ENCODE results near the gene LYPLA2.
"Not testable (repeated sequence)": the region's sequence is repeated elsewhere in the genome, so short reads cannot be mapped to it uniquely, and the experiment has no call there.

Gene LYPLA2

DNA sequence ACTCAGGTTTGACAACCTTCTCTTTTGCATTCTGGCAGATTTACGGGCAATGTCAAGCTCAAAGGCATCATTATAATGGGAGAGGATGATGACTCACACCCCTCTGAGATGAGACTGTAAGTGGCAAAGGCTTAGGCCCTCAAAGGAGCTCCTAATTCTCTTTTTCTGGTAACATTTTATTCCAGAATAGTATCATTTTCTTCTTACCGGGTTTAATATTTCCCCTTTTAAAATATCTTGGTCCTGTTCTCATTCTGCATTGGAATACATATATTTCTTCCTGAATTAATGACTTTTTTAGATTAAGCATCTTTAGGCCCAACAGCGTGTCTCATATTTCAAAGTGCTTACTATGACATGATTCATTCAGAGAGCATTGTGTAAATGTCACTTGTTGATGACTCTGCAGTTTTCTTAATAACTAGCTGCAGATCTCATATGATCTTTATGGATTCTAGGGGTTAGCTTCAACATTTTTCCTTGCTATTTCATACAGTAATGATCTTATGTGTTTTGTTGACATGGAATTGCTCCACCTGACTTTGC, 11.0 kb upstream of the LYPLA2 start:
- TF ChIP-seq, protein P1, sequence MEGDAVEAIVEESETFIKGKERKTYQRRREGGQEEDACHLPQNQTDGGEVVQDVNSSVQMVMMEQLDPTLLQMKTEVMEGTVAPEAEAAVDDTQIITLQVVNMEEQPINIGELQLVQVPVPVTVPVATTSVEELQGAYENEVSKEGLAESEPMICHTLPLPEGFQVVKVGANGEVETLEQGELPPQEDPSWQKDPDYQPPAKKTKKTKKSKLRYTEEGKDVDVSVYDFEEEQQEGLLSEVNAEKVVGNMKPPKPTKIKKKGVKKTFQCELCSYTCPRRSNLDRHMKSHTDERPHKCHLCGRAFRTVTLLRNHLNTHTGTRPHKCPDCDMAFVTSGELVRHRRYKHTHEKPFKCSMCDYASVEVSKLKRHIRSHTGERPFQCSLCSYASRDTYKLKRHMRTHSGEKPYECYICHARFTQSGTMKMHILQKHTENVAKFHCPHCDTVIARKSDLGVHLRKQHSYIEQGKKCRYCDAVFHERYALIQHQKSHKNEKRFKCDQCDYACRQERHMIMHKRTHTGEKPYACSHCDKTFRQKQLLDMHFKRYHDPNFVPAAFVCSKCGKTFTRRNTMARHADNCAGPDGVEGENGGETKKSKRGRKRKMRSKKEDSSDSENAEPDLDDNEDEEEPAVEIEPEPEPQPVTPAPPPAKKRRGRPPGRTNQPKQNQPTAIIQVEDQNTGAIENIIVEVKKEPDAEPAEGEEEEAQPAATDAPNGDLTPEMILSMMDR (conservative IDR thresholded peaks at IDR 0.05; ENCODE audit: low read length) = no peak
- DNase-seq (ENCODE audit: low read depth) = peak; percentile 50
- H3K4me3 ChIP-seq (ENCODE audit: low read length) = peak overlapping the region; percentile 94; the same call in 1 of the 2 replicates

DNA sequence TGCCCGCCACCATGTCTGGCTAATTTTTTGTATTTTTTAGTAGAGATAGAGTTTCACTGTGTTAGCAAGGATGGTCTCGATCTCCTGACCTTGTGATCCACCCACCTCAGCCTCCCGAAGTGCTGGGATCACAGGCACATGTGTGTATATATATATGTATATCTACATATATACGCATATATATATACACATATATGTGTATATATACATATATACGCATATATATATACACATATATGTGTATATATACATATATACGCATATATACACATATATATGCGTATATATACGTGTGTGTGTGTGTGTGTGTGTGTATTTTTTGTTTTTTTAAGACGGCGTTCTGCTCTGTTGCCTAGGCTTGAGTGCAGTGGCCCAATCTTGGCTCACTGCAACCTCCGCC, 7.8 kb upstream of the LYPLA2 start:
- not testable (repeated sequence) for H3K4me3 ChIP-seq (ENCODE audit: low read length); DNase-seq (ENCODE audit: low read depth)

DNA sequence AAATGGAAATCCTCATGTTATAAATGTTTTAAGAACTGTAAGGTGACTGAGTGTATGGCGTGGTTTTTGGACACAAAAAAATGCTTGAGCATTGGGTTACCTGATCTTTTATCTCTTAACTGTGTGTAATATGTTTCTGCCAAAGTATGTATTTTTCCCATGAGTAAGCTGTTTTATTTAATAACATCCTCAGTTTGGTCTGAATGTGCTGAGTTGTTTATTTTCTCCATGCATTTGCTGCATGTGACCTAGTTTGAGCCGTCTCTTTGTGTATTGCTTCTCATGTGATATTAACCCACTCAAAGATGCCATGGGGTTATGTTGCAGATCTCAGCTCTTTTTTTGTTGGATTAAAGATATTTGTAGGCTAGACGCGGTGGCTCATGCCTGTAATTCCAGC, 6.1 kb upstream of the LYPLA2 start:
- no peak overlapping the region for H3K4me3 ChIP-seq (ENCODE audit: low read length)
- DNase-seq (ENCODE audit: low read depth) = no peak
- TF ChIP-seq, protein P1 (conservative IDR thresholded peaks at IDR 0.05; ENCODE audit: low read length) = no peak

- TF ChIP-seq, protein P1 (conservative IDR thresholded peaks at IDR 0.05; ENCODE audit: low read length) = no peak
- H3K4me3 ChIP-seq (ENCODE audit: low read length) = no peak overlapping the region
- DNase-seq (ENCODE audit: low read depth) = no peak
These were observed 3.2 kb upstream of the LYPLA2 start for GRCh38 chr1:23787701-23788100.

- TF ChIP-seq, protein P1 (conservative IDR thresholded peaks at IDR 0.05; ENCODE audit: low read length) = no peak
- no peak overlapping the region for H3K4me3 ChIP-seq (ENCODE audit: low read length)
- no peak for DNase-seq (ENCODE audit: low read depth)
These were observed 2.2 kb upstream of the LYPLA2 start for GRCh38 chr1:23788695-23789094.

DNA sequence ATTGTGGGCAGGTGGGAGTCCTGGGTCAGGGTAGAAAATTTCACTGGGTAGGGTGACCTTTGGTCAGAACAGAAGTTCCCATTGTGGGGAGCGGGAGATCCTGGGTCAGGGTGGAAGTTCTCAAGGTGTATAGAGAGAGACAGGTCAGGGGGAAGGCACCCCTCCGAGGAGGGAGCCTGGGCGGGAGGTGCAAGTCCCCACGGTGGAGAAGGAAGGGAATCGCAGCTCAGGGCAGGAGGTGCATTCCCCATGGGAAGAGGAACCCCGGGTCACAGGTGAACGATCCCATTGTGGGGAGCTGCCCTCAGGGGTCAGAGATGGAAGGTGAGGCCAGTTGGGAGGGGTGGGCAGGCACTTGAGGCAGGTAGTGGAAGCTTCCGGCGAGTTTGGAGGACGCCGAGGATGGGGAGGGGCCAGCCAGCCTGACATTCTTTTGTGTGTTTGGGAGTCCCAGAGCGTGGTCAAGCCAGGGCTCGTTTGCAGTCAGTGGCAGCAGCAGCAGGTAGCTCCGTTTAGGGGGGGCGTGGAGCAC, 637 bp downstream of the LYPLA2 start:
- TF ChIP-seq, protein P1 (conservative IDR thresholded peaks at IDR 0.05; ENCODE audit: low read length) = no peak
- no peak for DNase-seq (ENCODE audit: low read depth)
- H3K4me3 ChIP-seq (ENCODE audit: low read length) = peak overlapping the region; percentile 92

- TF ChIP-seq, protein P1 (conservative IDR thresholded peaks at IDR 0.05; ENCODE audit: low read length) = no peak
- DNase-seq (ENCODE audit: low read depth) = no peak
- peak overlapping the region; percentile 92 for H3K4me3 ChIP-seq (ENCODE audit: low read length)
These were observed 1.4 kb downstream of the LYPLA2 start for GRCh38 chr1:23792151-23792945.
